H1 (cell line): ENCODE data around the gene SMARCC1. TPM values are rescaled to one million over a fixed set of nuclear protein-coding genes. Genes with fewer than 3 reads are reported as not detected.

Experiments
- CTCF ChIA-PET: fragments of 300-600 bp; sonication (Branson Sonifier 250); formaldehyde crosslinking; loops from one replicate; lab custom pipeline; 2021; ENCODE audit not compliant: partially characterized antibody; lab: Charles Lee
- POLR2A ChIA-PET: fragments of 300-600 bp; sonication (Branson Sonifier 250); formaldehyde crosslinking; loops from one replicate; lab custom pipeline; 2021; ENCODE audit warnings: inconsistent platforms; ENCODE audit not compliant: partially characterized antibody; lab: Charles Lee
- DNase-seq, 2 experiments: peaks; one replicate each; pipeline versions ENCODE4 v3.0.0 to v3.0.0-alpha.2; 2010 to 2022; ENCODE audit warnings: low spot score in 2 of 2, low read depth in 1 of 2, mixed read lengths in 1 of 2
- FAIRE-seq: peaks from 2 replicates; lab custom pipeline; 2011; peaks lifted over from hg19 to GRCh38; lab: Jason Lieb, UNC
- H2AFZ ChIP-seq: 2 replicates; pipeline ENCODE4 v1.8.1; 2012; ENCODE audit warnings: low read length, inconsistent platforms
- H2AK5ac ChIP-seq: 2 replicates; pipeline ENCODE4 v1.6.1; 2013; ENCODE audit warnings: low read depth, low read length
- H2BK120ac ChIP-seq: replicated peaks from 2 replicates; pipeline ENCODE3; 2013; ENCODE audit warnings: low read depth, low read length, inconsistent platforms
- H2BK12ac ChIP-seq: 2 replicates; pipeline ENCODE4 v1.6.1; 2013; ENCODE audit warnings: low read depth, low read length
- H2BK15ac ChIP-seq: 2 replicates; pipeline ENCODE4 v1.6.1; 2013; ENCODE audit warnings: low read length
- H2BK20ac ChIP-seq: 2 replicates; pipeline ENCODE4 v1.6.1; 2013; ENCODE audit warnings: low read length
- H2BK5ac ChIP-seq: 2 replicates; pipeline ENCODE4 v1.6.1; 2013; ENCODE audit warnings: low read depth, low read length
- H3K14ac ChIP-seq: 2 replicates; pipeline ENCODE4 v1.6.1; 2013; ENCODE audit warnings: inconsistent platforms; ENCODE audit not compliant: insufficient read length
- H3K18ac ChIP-seq: 2 replicates; pipeline ENCODE4 v1.6.1; 2013; ENCODE audit warnings: low read length; ENCODE audit errors: extremely low read depth
- H3K23ac ChIP-seq: 2 replicates; pipeline ENCODE4 v1.6.1; 2013; ENCODE audit warnings: inconsistent platforms; ENCODE audit not compliant: insufficient read length
- H3K23me2 ChIP-seq: 2 replicates; pipeline ENCODE4 v1.6.1; 2013; ENCODE audit warnings: low read depth, low read length
- H3K27ac ChIP-seq: 2 replicates; pipeline ENCODE4 v1.6.1; 2011; ENCODE audit warnings: low read depth, low read length, inconsistent platforms
- H3K27me3 ChIP-seq, 4 experiments: replicated peaks in 1 of 4; 1 replicate in 1 of 4; 2 replicates in 3 of 4; pipeline versions ENCODE4 v1.6.1 to v1.8.1; 2011 to 2013; ENCODE audit warnings: low read length in 3 of 4, mild to moderate bottlenecking in 3 of 4, inconsistent platforms in 2 of 4, mixed read lengths in 2 of 4, moderate library complexity in 1 of 4; ENCODE audit not compliant: control insufficient read depth in 3 of 4, insufficient read depth in 3 of 4; ENCODE audit errors: extremely low read depth in 1 of 4
- H3K36me3 ChIP-seq, 4 experiments: 2 replicates each; pipeline versions ENCODE4 v1.6.1 to v1.8.1; 2011 to 2013; ENCODE audit warnings: mild to moderate bottlenecking in 4 of 4, low read length in 3 of 4, moderate library complexity in 2 of 4, control low read depth in 1 of 4, inconsistent platforms in 1 of 4; ENCODE audit not compliant: insufficient read depth in 4 of 4, control insufficient read depth in 2 of 4
- H3K4ac ChIP-seq: replicated peaks from 2 replicates; pipeline ENCODE3; 2013; ENCODE audit warnings: low read length, low read depth, mixed read lengths, inconsistent platforms; ENCODE audit not compliant: insufficient read length
- H3K4me1 ChIP-seq, 4 experiments: replicated peaks in 1 of 4; 1 replicate in 1 of 4; 2 replicates in 3 of 4; pipeline versions ENCODE4 v1.6.1 to v1.8.1; 2011 to 2013; ENCODE audit warnings: low read length in 3 of 4, inconsistent platforms in 2 of 4, mixed read lengths in 1 of 4; ENCODE audit not compliant: insufficient read depth in 4 of 4, control insufficient read depth in 3 of 4
- H3K4me2 ChIP-seq, 2 experiments: 2 replicates each; pipeline versions ENCODE4 v1.6.1 to v1.8.1; 2011 to 2013; ENCODE audit warnings: low read depth in 2 of 2, low read length in 2 of 2, control low read depth in 1 of 2, inconsistent platforms in 1 of 2, mild to moderate bottlenecking in 1 of 2; ENCODE audit not compliant: insufficient read depth in 1 of 2
- H3K4me3 ChIP-seq, 4 experiments: fragments of 200-600, 300-600 bp in 1 of 4; sonication (generic), shearing (Covaris generic), sonication (Bioruptor Twin) in 1 of 4; 2 replicates each; pipeline versions ENCODE4 v1.5.1 to v1.8.1; 2011 to 2016; ENCODE audit warnings: low read length in 4 of 4, low read depth in 3 of 4, control low read depth in 2 of 4, inconsistent platforms in 2 of 4, mild to moderate bottlenecking in 2 of 4, mixed read lengths in 1 of 4, moderate library complexity in 1 of 4; ENCODE audit not compliant: insufficient read depth in 2 of 4; ENCODE audit errors: extremely low read depth in 1 of 4
- H3K56ac ChIP-seq: replicated peaks from 2 replicates; pipeline ENCODE3; 2013; ENCODE audit warnings: low read depth, mild to moderate bottlenecking, mixed read lengths, low read length, inconsistent platforms; ENCODE audit not compliant: insufficient read length
- H3K79me1 ChIP-seq: 2 replicates; pipeline ENCODE4 v1.6.1; 2013; ENCODE audit warnings: low read depth, low read length, control low read depth
- H3K79me2 ChIP-seq, 2 experiments: 2 replicates each; pipeline versions ENCODE4 v1.6.1 to v1.8.1; 2012 to 2013; ENCODE audit warnings: low read length in 2 of 2, mild to moderate bottlenecking in 2 of 2, inconsistent platforms in 1 of 2; ENCODE audit not compliant: insufficient read depth in 2 of 2, control insufficient read depth in 1 of 2
- H3K9ac ChIP-seq, 4 experiments: replicated peaks in 1 of 4; 1 replicate in 1 of 4; 2 replicates in 3 of 4; pipeline versions ENCODE4 v1.6.1 to v1.8.1; 2011 to 2013; ENCODE audit warnings: low read depth in 3 of 4, low read length in 3 of 4, control low read depth in 2 of 4, mild to moderate bottlenecking in 2 of 4, moderate library complexity in 2 of 4, inconsistent platforms in 1 of 4; ENCODE audit errors: extremely low read depth in 1 of 4
- H3K9me3 ChIP-seq, 2 experiments: 2 replicates each; pipeline versions ENCODE4 v1.6.1 to v1.8.1; 2012 to 2013; ENCODE audit warnings: mild to moderate bottlenecking in 2 of 2, moderate library complexity in 2 of 2, control low read depth in 1 of 2, inconsistent platforms in 1 of 2, low read depth in 1 of 2, low read length in 1 of 2, mixed read lengths in 1 of 2; ENCODE audit not compliant: insufficient read depth in 2 of 2
- H4K20me1 ChIP-seq, 2 experiments: replicated peaks in 1 of 2; 2 replicates each; pipeline versions ENCODE3 to v1.8.1; 2011 to 2013; ENCODE audit warnings: inconsistent platforms in 2 of 2, low read length in 2 of 2, mild to moderate bottlenecking in 1 of 2; ENCODE audit not compliant: insufficient read depth in 2 of 2, control insufficient read depth in 1 of 2
- H4K5ac ChIP-seq: 2 replicates; pipeline ENCODE4 v1.6.1; 2013; ENCODE audit warnings: low read length, low read depth, mixed read lengths, inconsistent platforms; ENCODE audit not compliant: insufficient read length
- H4K8ac ChIP-seq: 2 replicates; pipeline ENCODE4 v1.8.0; 2013; ENCODE audit warnings: mild to moderate bottlenecking, moderate library complexity, low read length, inconsistent platforms; ENCODE audit not compliant: insufficient read depth; ENCODE audit errors: extremely low read depth
- H4K91ac ChIP-seq: replicated peaks from 2 replicates; pipeline ENCODE3; 2013; ENCODE audit warnings: low read length, mixed read lengths, inconsistent platforms; ENCODE audit not compliant: insufficient read length
- CBX8 ChIP-seq: fragments of 300-800, 300-1000 bp; sonication (generic); IDR thresholded peaks from 2 replicates; pipeline ENCODE4 v1.7.1; 2016; ENCODE audit warnings: low read depth, low read length, borderline replicate concordance
- CHD1 ChIP-seq: IDR thresholded peaks from 2 replicates; pipeline ENCODE4 v1.6.1; 2012; ENCODE audit warnings: low read depth, low read length, improper control_type of control experiment
- CHD2 ChIP-seq: IDR thresholded peaks from 2 replicates; pipeline ENCODE4 v1.6.1; 2012; ENCODE audit warnings: low read length, improper control_type of control experiment
- RAD21 ChIP-seq, 2 experiments: IDR thresholded peaks in 1 of 2; conservative IDR thresholded peaks in 1 of 2; 2 replicates each; pipeline ENCODE4 v1.6.1; 2011; ENCODE audit warnings: low read depth in 2 of 2, low read length in 2 of 2, improper control_type of control experiment in 1 of 2, inconsistent platforms in 1 of 2, mild to moderate bottlenecking in 1 of 2, moderate library complexity in 1 of 2
- SP4 ChIP-seq: IDR thresholded peaks from 2 replicates; pipeline ENCODE4 v1.6.1; 2012; ENCODE audit warnings: low read length, inconsistent platforms
- WGBS, 2 experiments: shearing (Covaris generic) in 1 of 2; methylation state at CpG; one replicate each; pipeline versions ENCODE4 v1.1.6 to v1.1.7; 2013 to 2015; ENCODE audit warnings: low lambda C conversion rate in 2 of 2, mixed read lengths in 2 of 2, inconsistent platforms in 1 of 2, low coverage in 1 of 2, missing lambda C conversion rate in 1 of 2; ENCODE audit not compliant: insufficient replicate concordance in 2 of 2, insufficient coverage in 1 of 2, insufficient read length in 1 of 2; ENCODE audit errors: extremely low coverage in 1 of 2, missing lambda C conversion rate in 1 of 2; 5-methylcytosine and 5-hydroxymethylcytosine counted together
- polyA plus RNA-seq, 7 experiments: library from polyadenylated mRNA; depleted of rRNA in 3 of 7; stranded (reverse) in 5 of 7; unstranded in 2 of 7; fragments of >200 nt in 5 of 7; fragments of 200-250 nt in 2 of 7; gene quantifications; 1 replicate in 5 of 7; 2 replicates in 1 of 7; 4 replicates in 1 of 7; pipeline versions ENCODE4 v1.2.1 to v1.2.3, GENCODE V29; 2011 to 2013; ENCODE audit warnings: missing spikeins in 2 of 7, mixed read lengths in 2 of 7
- total RNA-seq: library from RNA; stranded (reverse); fragmentation: NEBNext Ultra II Directional; extraction: Animal tissue kit (Norgen Biotek cat#: 25700); gene quantifications from 2 replicates; pipeline ENCODE4 v1.2.1, GENCODE V29; 2021
- TF ChIP-seq, protein P1 (sequence below), 3 experiments: IDR thresholded peaks; 1 replicate in 2 of 3; 2 replicates in 1 of 3; pipeline versions ENCODE4 v1.5.1 to v1.6.1; 2011; ENCODE audit warnings: low read length in 3 of 3, mild to moderate bottlenecking in 3 of 3, inconsistent platforms in 2 of 3, low read depth in 1 of 3, moderate library complexity in 1 of 3; ENCODE audit not compliant: insufficient read depth in 1 of 3; ENCODE audit errors: control extremely low read depth in 1 of 3

SMARCC1 gene
- total and polyA plus RNA-seq, 2 of the 8 experiments (the other 6 are each of a cell fraction or from before 2014, with no cell fraction given) = 64.1 to 335 TPM

DNA sequence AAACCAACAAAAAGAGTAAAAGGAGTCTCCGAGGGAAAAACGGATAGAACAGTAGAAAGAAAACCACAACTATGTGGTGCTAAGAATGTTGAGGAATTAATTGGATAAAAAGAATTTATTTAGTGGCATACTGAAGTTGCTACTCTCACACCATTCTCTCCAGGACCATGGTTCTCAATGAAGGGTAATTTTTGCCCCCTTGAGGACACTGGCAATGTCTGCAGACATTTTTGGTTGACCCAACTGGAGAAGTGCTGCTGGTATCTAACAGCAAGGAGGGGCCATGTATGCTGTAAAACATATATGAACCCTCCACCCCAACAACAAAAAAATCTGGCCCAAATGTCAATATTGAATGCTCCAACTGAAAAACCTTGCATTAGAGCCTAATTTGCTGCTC, 117.2 kb downstream of the SMARCC1 start:
- CTCF ChIA-PET = interaction anchor here (0.6 to 1.6 kb wide), 3 partner anchors 13 to 51 kb away, joined by 3 to 5 read pairs (median 4); no protein-coding TSS in a partner anchor
- H3K36me3 ChIP-seq = peaks cover 16 to 74% (median 35%) of the 10 kb centered on the region in 4 experiments

More for the DNA sequence above, 117.2 kb downstream of the SMARCC1 start:
- Histone ChIP-seq H4K91ac (no peak overlapping the region), H4K8ac (no peak overlapping the region), H2BK5ac (no peak overlapping the region), H3K23ac (no peak overlapping the region), H3K27me3 (no peaks in the 10 kb centered on the region), H3K79me1 (peaks cover 2% of the 10 kb centered on the region; the same call in 1 of the 2 replicates), H3K79me2 (peaks cover 0 to 17% of the 10 kb centered on the region in 2 experiments; a peak in 2 of 4 replicates), H2BK20ac (no peak overlapping the region), H3K23me2 (no peaks in the 10 kb centered on the region), H2BK120ac (no peak overlapping the region), H3K4me3 (no peak overlapping the region), H3K4me2 (no peak overlapping the region), H2AFZ (no peak overlapping the region), H3K14ac (no peak overlapping the region), H3K18ac (no peak overlapping the region), H2BK15ac (no peak overlapping the region), H3K56ac (no peak overlapping the region), H4K5ac (no peak overlapping the region), H2AK5ac (no peak overlapping the region), H3K27ac (no peak overlapping the region), H2BK12ac (no peak overlapping the region), H3K9ac (no peak overlapping the region), H4K20me1 (peaks cover 0 to 2% of the 10 kb centered on the region in 2 experiments), H3K9me3 (no peaks in the 10 kb centered on the region), H3K4me1 (no peaks in the 10 kb centered on the region), H3K4ac (no peak overlapping the region)
- WGBS, 2 experiments = 88% methylated on average over 2 of the region's 2 CpGs; no CpG with 5 or more reads in 1 of the 2 experiments
- DNase-seq = no peak
- no peak for FAIRE-seq
- POLR2A ChIA-PET = no interaction called here
- TF ChIP-seq RAD21 (IDR thresholded peaks at IDR 0.05 in 1 of 2, conservative IDR thresholded peaks at IDR 0.05 in 1 of 2; ENCODE audit: low read depth in 2 of 2, low read length in 2 of 2) = peak; percentile 6 to 21; a peak in 1 of 4 replicates
- TF ChIP-seq CHD2 = no peak
- no peak for TF ChIP-seq SP4
- no peak for TF ChIP-seq CBX8
- no peak for TF ChIP-seq CHD1
- TF ChIP-seq, protein P1, sequence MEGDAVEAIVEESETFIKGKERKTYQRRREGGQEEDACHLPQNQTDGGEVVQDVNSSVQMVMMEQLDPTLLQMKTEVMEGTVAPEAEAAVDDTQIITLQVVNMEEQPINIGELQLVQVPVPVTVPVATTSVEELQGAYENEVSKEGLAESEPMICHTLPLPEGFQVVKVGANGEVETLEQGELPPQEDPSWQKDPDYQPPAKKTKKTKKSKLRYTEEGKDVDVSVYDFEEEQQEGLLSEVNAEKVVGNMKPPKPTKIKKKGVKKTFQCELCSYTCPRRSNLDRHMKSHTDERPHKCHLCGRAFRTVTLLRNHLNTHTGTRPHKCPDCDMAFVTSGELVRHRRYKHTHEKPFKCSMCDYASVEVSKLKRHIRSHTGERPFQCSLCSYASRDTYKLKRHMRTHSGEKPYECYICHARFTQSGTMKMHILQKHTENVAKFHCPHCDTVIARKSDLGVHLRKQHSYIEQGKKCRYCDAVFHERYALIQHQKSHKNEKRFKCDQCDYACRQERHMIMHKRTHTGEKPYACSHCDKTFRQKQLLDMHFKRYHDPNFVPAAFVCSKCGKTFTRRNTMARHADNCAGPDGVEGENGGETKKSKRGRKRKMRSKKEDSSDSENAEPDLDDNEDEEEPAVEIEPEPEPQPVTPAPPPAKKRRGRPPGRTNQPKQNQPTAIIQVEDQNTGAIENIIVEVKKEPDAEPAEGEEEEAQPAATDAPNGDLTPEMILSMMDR (IDR thresholded peaks at IDR 0.05; ENCODE audit: control extremely low read depth in 1 of 3, insufficient read depth in 1 of 3, low read depth in 1 of 3, low read length in 3 of 3) = peak in 2 of 3 experiments; percentile 27 to 54; a peak in 3 of 4 replicates
